Measurements from ENCODE around the gene SPG7.

The SPG7 gene

DNA sequence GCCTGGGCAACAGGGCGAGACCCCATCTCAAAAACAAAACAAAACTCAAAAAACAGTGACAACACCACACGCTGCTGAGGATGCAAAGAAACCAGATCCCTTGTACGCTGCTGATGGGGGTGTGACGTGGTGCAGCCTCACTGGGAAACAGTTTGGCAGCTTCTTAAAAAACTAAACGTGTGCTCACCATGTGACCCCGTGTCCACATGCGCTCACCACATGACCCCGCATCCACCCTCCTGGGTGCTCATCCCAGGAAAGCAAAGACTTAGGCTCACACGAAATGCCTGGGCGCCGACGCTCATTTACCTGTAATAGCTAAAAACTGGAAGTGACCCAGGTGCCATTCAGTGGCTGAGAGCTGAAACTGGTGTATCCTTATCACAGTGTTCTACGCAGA, 32.4 kb downstream of the SPG7 start:
- peaks cover 68% of the 10 kb centered on the region for H3K36me3 ChIP-seq (ENCODE audit: insufficient read depth, low read length)
- H3K4me2 ChIP-seq (ENCODE audit: low read length): no peak overlapping the region
- no peaks in the 10 kb centered on the region for H3K4me1 ChIP-seq (ENCODE audit: control insufficient read depth, insufficient read depth, low read length)
- no peak overlapping the region for H3K4me3 ChIP-seq (ENCODE audit: low read length)
- no peak overlapping the region for H3K9ac ChIP-seq (ENCODE audit: low read depth, low read length)
- no peaks in the 10 kb centered on the region for H3K9me3 ChIP-seq (replicated peaks; ENCODE audit: low read length)
- no peaks in the 10 kb centered on the region for H3K27me3 ChIP-seq (ENCODE audit: control insufficient read depth, insufficient read depth, low read length)

DNA sequence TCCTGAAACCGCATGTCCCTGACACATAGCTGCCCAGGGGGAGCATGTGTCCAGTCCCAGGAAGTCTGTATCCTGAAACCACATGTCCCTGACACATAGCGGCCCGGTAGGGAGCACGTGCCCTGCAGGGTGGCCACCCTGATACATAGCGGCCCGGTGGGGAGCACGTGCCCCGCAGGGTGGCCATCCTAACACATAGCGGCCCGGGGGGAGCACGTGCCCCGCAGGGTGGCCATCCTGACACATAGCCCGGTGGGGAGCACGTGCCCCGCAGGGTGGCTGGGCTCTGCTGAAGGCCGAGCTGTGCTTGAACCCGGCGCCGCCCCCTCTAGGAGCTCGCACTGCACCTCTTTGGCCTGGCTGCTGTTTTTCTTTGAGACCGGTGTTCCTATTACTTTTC, 33.6 kb downstream of the SPG7 start:
- Histone ChIP-seq H3K4me3 (ENCODE audit: low read length) (no peak overlapping the region), H3K36me3 (ENCODE audit: insufficient read depth, low read length) (peaks cover 72% of the 10 kb centered on the region), H3K27me3 (ENCODE audit: control insufficient read depth, insufficient read depth, low read length) (no peaks in the 10 kb centered on the region), H3K4me1 (ENCODE audit: control insufficient read depth, insufficient read depth, low read length) (no peaks in the 10 kb centered on the region), H3K9ac (ENCODE audit: low read depth, low read length) (no peak overlapping the region), H3K4me2 (ENCODE audit: low read length) (no peak overlapping the region), H3K9me3 (replicated peaks; ENCODE audit: low read length) (no peaks in the 10 kb centered on the region)

GRCh38 chr16:89544113-89544512, 35.9 kb downstream of the SPG7 start:
- H3K4me3 ChIP-seq (ENCODE audit: low read length): no peak overlapping the region
- no peak overlapping the region for H3K9ac ChIP-seq (ENCODE audit: low read depth, low read length)
- H3K36me3 ChIP-seq (ENCODE audit: insufficient read depth, low read length): peaks cover 74% of the 10 kb centered on the region
- no peaks in the 10 kb centered on the region for H3K27me3 ChIP-seq (ENCODE audit: control insufficient read depth, insufficient read depth, low read length)
- no peak overlapping the region for H3K4me2 ChIP-seq (ENCODE audit: low read length)
- no peaks in the 10 kb centered on the region for H3K9me3 ChIP-seq (replicated peaks; ENCODE audit: low read length)
- H3K4me1 ChIP-seq (ENCODE audit: control insufficient read depth, insufficient read depth, low read length): no peaks in the 10 kb centered on the region

- Histone ChIP-seq H3K27me3 (ENCODE audit: control insufficient read depth, insufficient read depth, low read length) (no peaks in the 10 kb centered on the region), H3K4me3 (ENCODE audit: low read length) (no peak overlapping the region), H3K4me2 (ENCODE audit: low read length) (no peak overlapping the region), H3K36me3 (ENCODE audit: insufficient read depth, low read length) (peaks cover 77% of the 10 kb centered on the region), H3K4me1 (ENCODE audit: control insufficient read depth, insufficient read depth, low read length) (no peaks in the 10 kb centered on the region), H3K9me3 (replicated peaks; ENCODE audit: low read length) (no peaks in the 10 kb centered on the region), H3K9ac (ENCODE audit: low read depth, low read length) (no peak overlapping the region)
These were observed 36.5 kb downstream of the SPG7 start for GRCh38 chr16:89544713-89545043.

- Histone ChIP-seq H3K9me3 (replicated peaks; ENCODE audit: low read length) (no peaks in the 10 kb centered on the region), H3K9ac (ENCODE audit: low read depth, low read length) (no peak overlapping the region), H3K4me2 (ENCODE audit: low read length) (no peak overlapping the region), H3K4me1 (ENCODE audit: control insufficient read depth, insufficient read depth, low read length) (no peaks in the 10 kb centered on the region), H3K27me3 (ENCODE audit: control insufficient read depth, insufficient read depth, low read length) (no peaks in the 10 kb centered on the region), H3K36me3 (ENCODE audit: insufficient read depth, low read length) (peaks cover 75% of the 10 kb centered on the region), H3K4me3 (ENCODE audit: low read length) (no peak overlapping the region)
These were observed 37.0 kb downstream of the SPG7 start for GRCh38 chr16:89545044-89545830.

GRCh38 chr16:89545831-89546574, 37.8 kb downstream of the SPG7 start:
- H3K4me3 ChIP-seq (ENCODE audit: low read length): no peak overlapping the region
- peaks cover 76% of the 10 kb centered on the region for H3K36me3 ChIP-seq (ENCODE audit: insufficient read depth, low read length)
- no peaks in the 10 kb centered on the region for H3K9me3 ChIP-seq (replicated peaks; ENCODE audit: low read length)
- H3K9ac ChIP-seq (ENCODE audit: low read depth, low read length): no peak overlapping the region
- H3K4me1 ChIP-seq (ENCODE audit: control insufficient read depth, insufficient read depth, low read length): no peaks in the 10 kb centered on the region
- H3K27me3 ChIP-seq (ENCODE audit: control insufficient read depth, insufficient read depth, low read length): no peaks in the 10 kb centered on the region
- no peak overlapping the region for H3K4me2 ChIP-seq (ENCODE audit: low read length)

DNA sequence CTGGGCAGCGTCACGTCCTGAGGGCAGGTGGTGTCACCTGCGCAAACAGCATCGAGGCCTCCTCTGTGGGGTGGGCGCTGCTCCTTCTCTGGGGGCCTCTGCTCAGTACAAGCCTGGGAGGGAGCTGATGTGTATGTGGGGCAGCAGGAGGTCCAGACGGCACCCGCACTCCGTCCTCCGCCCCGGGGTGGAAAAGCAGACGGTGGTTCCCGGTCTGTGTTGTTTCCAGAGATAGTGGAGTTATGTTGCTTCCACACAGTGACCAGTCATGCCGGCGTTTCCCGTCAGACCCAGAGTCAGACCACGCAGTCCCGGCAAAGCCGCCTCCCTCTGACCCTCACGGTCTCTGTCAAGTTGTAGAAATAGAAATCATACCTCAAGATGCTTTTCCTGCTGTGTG, 38.6 kb downstream of the SPG7 start:
- Histone ChIP-seq H3K4me3 (ENCODE audit: low read length) (no peak overlapping the region), H3K27me3 (ENCODE audit: control insufficient read depth, insufficient read depth, low read length) (no peaks in the 10 kb centered on the region), H3K9ac (ENCODE audit: low read depth, low read length) (no peak overlapping the region), H3K4me1 (ENCODE audit: control insufficient read depth, insufficient read depth, low read length) (no peaks in the 10 kb centered on the region), H3K9me3 (replicated peaks; ENCODE audit: low read length) (no peaks in the 10 kb centered on the region), H3K4me2 (ENCODE audit: low read length) (no peak overlapping the region), H3K36me3 (ENCODE audit: insufficient read depth, low read length) (peaks cover 74% of the 10 kb centered on the region)

DNA sequence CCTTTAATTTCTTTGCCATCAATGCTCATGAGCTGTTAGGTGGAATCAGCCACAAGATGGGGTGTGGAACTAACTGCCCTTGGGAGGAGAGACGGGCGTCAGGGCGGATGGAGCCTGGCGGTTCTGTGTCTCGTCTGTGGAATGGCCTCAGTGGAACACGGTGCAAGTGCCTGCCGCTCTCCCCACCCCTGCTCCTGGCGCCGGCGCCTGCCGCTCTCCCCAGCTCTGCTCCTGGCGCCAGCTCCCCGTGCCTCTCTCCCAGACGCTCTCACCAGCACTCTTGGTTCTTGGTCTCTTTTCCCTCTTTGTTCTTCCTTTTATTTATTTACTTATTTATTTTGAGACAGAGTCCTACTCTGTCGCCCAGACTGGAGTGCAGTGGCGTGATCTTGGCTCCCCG, 39.1 kb downstream of the SPG7 start:
- Histone ChIP-seq H3K4me1 (ENCODE audit: control insufficient read depth, insufficient read depth, low read length) (no peaks in the 10 kb centered on the region), H3K36me3 (ENCODE audit: insufficient read depth, low read length) (peaks cover 76% of the 10 kb centered on the region), H3K9ac (ENCODE audit: low read depth, low read length) (no peak overlapping the region), H3K4me3 (ENCODE audit: low read length) (no peak overlapping the region), H3K9me3 (replicated peaks; ENCODE audit: low read length) (no peaks in the 10 kb centered on the region), H3K4me2 (ENCODE audit: low read length) (no peak overlapping the region), H3K27me3 (ENCODE audit: control insufficient read depth, insufficient read depth, low read length) (no peaks in the 10 kb centered on the region)

DNA sequence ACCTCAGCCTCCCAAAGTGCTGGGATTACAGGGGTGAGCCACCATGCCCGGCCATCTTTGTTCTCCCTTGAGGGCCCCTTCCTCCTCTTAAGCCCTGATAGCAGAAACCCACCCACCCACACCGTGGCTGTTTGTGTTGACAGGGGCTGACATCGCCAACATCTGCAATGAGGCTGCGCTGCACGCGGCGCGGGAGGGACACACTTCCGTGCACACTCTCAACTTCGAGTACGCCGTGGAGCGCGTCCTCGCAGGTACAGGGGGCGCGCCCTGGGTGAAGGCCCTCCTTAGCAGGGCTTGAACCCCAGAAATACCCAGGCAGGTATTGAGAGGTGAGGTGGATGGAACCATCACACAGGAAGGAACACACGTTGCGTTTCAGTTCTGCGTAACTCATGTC, 39.7 kb downstream of the SPG7 start:
- no peaks in the 10 kb centered on the region for H3K9me3 ChIP-seq (replicated peaks; ENCODE audit: low read length)
- H3K36me3 ChIP-seq (ENCODE audit: insufficient read depth, low read length): peaks cover 76% of the 10 kb centered on the region
- H3K9ac ChIP-seq (ENCODE audit: low read depth, low read length): no peak overlapping the region
- H3K27me3 ChIP-seq (ENCODE audit: control insufficient read depth, insufficient read depth, low read length): no peaks in the 10 kb centered on the region
- H3K4me1 ChIP-seq (ENCODE audit: control insufficient read depth, insufficient read depth, low read length): no peaks in the 10 kb centered on the region
- no peak overlapping the region for H3K4me2 ChIP-seq (ENCODE audit: low read length)
- H3K4me3 ChIP-seq (ENCODE audit: low read length): no peak overlapping the region

- no peaks in the 10 kb centered on the region for H3K27me3 ChIP-seq (ENCODE audit: control insufficient read depth, insufficient read depth, low read length)
These were observed 40.3 kb downstream of the SPG7 start for GRCh38 chr16:89548344-89549006.

DNA sequence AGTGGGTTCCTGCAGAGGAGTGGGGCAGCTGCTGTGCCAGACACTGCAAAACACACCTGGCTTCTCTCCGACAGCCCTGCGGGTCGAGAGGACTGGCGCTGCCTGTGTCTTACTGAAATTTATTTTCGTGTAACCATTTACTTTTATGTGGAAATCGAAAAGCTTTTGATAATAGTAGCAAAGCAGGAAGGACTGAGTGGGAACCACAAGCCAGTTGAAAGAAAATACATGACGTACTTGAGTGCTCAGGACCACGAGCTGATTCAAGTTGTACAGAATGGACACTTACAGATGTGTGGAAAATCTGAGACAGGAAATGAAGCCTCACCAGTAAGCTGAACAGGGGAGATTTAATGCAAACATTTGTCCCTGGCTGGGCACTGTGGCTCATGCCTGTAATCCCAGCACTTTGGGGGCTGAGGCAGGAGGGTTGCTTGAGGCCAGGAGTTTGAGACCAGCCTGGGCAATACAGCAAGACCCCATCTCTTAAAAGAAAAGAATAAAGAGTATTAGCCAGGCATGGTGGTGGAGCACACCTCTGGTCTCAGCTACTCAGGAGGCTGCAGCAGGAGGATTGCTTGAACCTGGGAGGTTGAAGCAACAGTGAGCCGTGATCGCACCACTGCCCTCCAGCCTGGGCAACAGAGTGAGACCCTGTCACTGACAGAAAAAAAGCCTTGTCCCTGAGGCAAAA, 41.0 kb downstream of the SPG7 start:
- H3K36me3 ChIP-seq (ENCODE audit: insufficient read depth, low read length): peaks cover 79% of the 10 kb centered on the region
- no peak overlapping the region for H3K4me3 ChIP-seq (ENCODE audit: low read length)

More at GRCh38 chr16:89548344-89549006, 40.3 kb downstream of the SPG7 start:
- no peaks in the 10 kb centered on the region for H3K9me3 ChIP-seq (replicated peaks; ENCODE audit: low read length)
- no peak overlapping the region for H3K4me2 ChIP-seq (ENCODE audit: low read length)
- no peaks in the 10 kb centered on the region for H3K4me1 ChIP-seq (ENCODE audit: control insufficient read depth, insufficient read depth, low read length)
- peaks cover 77% of the 10 kb centered on the region for H3K36me3 ChIP-seq (ENCODE audit: insufficient read depth, low read length)
- H3K9ac ChIP-seq (ENCODE audit: low read depth, low read length): no peak overlapping the region
- H3K4me3 ChIP-seq (ENCODE audit: low read length): no peak overlapping the region

More for the DNA sequence above, 41.0 kb downstream of the SPG7 start:
- Histone ChIP-seq H3K4me1 (ENCODE audit: control insufficient read depth, insufficient read depth, low read length) (no peaks in the 10 kb centered on the region), H3K9ac (ENCODE audit: low read depth, low read length) (no peak overlapping the region), H3K4me2 (ENCODE audit: low read length) (no peak overlapping the region), H3K27me3 (ENCODE audit: control insufficient read depth, insufficient read depth, low read length) (no peaks in the 10 kb centered on the region), H3K9me3 (replicated peaks; ENCODE audit: low read length) (no peaks in the 10 kb centered on the region)
